Dedifferentiated amniotic fluid mesenchymal stem cell (primary cell): ENCODE data around the gene ARMH1.

ENCODE experiments used
- DNase-seq: peaks from one replicate; pipeline ENCODE4 v3.0.0-alpha.2; 2016; ENCODE audit errors: extremely low spot score

The ARMH1 gene

DNA sequence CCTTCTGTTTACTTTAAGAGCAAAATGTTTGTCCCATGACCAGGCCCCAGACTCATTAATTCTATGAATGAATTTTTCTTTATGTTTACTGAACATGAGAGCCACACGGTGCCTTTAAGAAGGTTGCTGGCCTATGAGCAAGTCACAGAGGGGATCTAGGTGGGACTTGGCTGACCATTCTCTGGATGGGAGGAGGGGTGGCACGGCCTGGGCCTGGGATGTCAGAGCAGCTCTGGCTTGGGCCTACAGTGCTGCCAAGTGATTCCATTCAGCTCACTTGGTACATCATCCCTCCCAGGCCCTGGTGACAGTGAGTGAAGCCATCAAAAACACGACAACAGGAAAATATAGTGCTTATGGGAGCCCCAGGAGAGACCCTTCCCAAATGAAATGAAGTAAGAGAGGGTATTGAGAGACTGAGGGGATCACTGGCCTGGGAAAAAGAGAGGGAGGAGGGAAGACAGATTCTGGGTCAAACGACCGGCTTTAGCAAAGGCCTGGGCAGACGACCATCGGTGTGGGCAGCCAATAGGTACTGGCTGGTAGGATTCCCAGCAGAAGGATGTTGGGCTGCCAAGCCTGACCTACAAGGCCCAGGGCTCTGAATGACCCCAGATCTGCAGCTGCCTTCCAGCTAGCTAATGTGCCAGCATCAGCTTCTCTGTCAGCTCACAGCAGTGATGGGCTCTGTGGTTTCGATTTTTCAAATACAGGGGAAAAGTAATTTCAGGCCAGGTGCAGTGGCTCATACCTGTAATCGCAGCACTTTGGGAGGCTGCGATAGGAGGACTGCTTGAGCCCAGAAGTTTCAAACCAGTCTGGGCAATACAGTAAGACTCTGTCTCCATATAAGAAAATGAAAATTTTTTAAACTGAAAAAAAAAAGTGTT lies 3.5 kb upstream of the ARMH1 start:
- no peak for DNase-seq

- DNase-seq, result no peak
Measured at GRCh38 chr1:44672254-44672955, 2.1 kb upstream of the ARMH1 start.

DNA sequence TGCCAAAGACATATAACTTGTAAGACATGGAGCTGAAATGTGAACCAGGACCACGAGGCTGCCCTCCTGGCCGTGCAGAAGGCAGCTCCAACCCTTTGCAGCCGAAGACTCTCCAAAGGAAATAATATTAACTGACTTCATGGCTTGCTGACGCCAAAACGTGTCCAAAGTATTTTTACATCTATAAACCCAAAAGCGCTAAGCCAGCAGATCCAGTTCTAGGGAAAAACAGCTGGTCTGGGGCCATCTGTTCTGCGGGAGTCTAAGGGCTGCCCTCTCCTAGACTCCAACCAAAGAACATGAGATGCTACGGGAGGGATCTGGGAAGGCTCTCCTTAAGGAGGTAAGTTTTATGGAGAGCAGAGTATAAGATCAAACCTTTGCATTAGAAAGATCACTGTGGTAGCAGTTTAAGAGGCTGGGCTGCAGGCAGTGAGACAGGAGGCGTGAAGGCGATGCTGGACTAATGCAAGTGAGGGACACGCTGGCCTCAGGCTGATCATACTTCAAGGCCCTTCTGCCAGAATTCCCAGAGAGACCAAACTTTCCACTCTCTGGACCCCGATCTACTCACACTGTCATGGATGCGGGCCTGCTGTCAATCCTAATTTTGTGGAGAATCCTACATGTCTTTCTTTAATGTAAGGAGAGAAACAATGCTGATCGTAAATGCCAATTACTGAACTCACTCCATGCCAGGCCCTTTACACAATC lies 1.4 kb upstream of the ARMH1 start:
- DNase-seq, result no peak

DNA sequence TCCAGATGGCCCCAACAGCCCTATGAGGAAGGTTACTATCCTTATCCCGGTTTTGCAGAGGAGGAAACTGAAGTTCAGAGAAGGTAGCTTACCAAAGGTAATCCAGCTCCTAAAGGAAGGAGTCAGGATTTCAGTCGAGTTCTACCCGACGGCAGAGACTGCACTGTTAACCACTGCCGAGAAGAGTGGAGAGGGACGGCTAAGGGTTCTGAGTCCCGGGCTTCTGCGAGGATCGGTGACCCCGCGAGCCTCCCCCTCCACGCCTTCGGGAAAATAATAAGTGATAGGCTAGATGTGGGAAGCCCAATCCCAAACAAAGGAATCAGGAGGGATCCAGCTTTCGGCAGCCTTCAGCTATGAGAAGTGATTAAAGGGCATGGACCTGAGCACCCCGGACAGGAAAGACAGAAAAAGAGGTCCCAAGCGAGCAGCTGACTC lies 820 bp upstream of the ARMH1 start:
- no peak for DNase-seq

DNA sequence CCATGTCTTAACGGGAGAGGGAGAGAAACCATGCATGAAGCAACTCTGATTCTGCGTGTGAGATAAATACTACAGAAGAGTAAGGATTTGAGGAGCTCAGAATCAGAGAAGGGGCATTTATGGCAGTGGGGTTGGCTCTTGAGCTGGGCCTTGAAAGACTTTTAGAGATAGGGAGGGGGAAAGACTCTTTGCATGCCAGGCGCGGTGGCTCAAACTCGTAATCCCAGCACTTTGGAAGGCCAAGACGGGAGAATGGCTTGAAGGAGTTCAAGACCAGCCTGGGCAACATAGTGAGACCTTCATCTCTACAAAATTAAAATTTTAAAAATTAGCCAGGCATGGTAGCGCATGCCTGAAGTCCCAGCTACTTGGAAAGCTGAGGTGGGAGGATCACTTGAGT lies 672 bp downstream of the ARMH1 start:
- DNase-seq, result no peak

DNA sequence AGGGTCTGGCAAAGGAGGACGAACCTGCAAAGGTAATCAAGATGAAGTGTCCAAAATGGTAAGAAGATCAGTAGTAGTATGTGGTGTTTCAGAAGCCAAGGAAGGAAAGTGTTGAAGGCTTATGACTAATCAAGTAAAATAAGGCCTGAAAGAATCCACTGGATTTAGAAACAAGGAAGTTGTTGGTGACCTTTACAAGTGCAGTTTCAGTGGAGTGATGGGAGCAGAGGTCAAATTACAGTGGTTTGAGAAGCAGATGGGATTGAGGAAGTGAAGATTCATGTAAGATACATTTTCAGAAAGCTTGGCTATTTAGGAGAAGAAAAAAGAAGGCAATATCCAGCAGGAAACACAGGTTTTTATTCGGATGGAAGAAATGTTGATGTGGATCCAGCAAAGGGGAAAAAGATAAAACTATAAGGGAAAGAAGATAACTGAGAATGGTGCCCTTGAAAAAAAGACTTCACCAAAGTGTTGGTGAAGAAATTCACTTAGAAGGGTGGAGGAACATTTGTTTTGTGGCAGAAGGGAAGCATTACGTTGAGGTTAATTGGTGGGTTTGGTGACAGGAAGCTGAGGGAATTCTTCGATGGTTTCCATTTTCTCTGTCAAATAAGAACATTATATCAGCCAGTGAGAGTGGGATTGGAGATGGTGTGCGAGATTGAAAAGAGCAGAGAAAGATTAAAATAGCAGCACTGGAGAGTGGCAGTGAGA lies 2.1 kb downstream of the ARMH1 start:
- DNase-seq, result no peak

DNA sequence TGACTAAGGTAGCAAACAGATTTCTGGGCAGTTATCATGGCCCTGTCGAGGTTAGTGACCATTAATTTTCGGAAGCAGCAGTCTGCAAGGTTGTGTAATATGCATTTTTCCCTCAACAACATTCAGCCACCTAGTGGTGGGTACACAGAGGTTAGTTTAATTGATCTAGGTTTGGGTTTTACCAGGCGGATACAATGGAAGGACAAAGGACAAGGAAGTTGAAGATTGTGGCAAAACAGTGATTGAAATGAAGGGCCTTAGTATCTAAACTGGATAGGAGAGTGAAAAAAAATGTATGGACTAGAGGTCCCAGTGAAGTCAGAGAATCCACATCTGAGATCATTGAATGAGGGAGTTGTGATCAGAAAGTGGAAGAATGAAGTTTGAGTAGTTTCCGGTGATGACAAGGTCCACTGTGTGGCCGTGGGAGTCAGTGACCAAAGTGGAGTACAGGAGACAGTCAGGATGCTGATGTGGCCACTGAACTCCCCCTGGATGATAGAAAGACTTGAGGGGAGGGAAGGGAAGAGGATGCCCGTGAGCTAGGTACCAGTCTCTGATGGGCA lies 2.8 kb downstream of the ARMH1 start:
- no peak for DNase-seq

DNA sequence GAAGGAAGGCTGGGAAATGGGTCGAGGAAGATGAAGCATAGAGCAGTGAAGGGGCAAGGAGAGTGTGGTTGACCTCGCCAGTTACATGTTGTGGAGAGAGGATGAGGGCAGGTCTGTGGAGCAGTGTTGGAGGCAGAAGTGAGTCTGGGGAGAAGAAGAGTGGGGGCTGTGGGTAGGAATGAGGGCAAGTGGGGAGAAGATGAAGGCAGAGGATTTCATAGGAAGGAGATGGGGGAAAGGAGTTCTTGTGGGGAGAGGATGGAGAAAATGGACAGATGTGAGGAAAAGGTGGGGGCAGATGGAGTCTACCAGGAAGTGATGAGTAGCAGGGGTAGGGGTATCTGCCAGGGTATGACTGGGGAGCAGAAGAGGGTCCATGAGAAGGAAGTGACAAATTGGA lies 3.6 kb downstream of the ARMH1 start:
- no peak for DNase-seq

- DNase-seq, result no peak
Measured at GRCh38 chr1:44678626-44679025, 4.1 kb downstream of the ARMH1 start.

GRCh38 chr1:44679468-44679867 lies 5.0 kb downstream of the ARMH1 start:
- DNase-seq, result no peak

DNA sequence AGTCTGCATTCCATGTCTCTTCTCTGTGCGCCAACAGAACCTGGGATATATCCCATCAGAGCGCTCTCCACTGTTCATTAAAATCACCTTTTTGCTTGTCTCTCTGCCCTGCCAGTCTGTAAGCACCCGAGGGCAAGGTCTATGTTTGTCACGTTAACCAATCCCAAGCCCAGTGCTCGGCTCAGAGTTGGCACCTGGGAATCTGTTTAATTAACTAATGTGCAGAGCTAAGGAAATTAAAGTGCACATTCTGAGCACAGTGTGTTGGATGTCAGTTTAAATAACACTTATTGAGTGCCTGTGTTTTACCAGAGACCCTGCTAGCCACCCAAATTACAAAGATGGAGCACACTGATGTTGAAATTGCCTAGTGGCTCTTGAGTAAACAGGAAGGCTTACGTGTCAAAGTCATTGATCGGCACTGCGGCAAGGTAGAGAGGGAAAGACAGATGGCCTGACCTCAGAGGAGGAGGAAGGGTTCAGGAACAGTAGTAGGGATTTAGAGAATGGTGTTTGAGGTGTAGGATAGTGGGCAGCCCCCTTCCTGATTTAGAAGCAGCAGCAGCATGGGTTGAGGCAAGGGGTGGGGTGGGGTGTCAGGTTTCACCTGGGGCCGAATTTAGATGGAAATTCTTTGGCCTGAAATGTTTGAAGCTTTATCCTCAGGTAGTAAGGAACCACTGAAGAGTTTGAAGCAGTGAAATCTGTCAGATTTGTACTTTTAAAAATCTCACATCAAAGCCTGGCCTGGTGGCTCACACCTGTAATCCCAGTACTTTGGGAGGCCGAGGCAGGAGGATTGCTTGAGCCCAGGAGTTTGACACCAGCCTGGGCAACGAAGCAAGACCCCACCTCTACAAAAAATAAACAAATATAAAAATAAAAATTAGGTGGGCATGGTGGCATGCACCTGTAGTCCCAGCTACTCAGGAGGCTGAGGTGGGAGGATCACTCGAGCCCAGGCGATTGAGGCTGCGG lies 7.7 kb downstream of the ARMH1 start:
- DNase-seq, result no peak

GRCh38 chr1:44682883-44683265 lies 8.4 kb downstream of the ARMH1 start:
- no peak for DNase-seq

DNA sequence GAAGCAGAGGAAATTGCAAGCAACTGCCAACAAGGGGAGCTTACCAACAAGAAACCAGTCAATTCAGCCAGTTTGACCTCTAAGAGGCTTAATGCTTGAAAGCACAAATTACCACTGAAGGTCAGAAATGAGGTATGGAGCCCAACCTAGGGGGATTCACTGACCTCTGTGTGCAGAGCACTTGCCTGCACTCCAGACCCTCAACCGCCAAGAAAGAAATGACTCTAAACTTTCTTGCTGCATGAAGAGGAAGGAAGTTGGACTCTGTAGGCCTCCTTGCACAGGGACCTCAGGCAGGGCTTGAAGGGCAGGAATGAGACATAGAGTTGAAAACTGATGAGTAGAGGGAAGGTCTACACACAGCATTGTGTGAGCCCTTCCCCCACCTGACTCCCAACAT lies 10.0 kb downstream of the ARMH1 start:
- DNase-seq, result no peak

DNA sequence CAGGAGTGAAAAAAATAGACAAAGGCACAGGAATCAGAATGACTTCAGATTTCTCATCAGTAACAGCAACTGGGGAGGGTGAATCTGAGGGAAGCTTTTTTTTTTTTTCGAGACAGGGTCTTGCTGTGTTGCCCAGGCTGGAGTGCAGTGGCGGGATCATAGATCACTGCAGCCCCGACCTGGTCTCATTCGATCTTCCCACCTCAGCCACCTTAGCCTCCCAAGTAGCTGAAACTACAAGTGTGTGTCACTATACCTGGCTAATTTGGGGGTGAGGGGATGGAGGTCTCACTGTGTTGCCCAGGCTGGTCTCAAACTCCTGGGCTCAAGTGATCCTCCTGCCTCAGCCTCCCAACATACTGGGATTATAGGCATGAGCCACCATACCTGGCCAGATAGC lies 10.7 kb downstream of the ARMH1 start:
- DNase-seq, result no peak

- no peak for DNase-seq
Measured at GRCh38 chr1:44685881-44686280, 11.4 kb downstream of the ARMH1 start.

- no peak for DNase-seq
Measured at GRCh38 chr1:44688760-44689446, 14.4 kb downstream of the ARMH1 start.

GRCh38 chr1:44689447-44689765 lies 14.9 kb downstream of the ARMH1 start:
- DNase-seq, result no peak

GRCh38 chr1:44693159-44693558 lies 18.6 kb downstream of the ARMH1 start:
- DNase-seq, result no peak

- DNase-seq, result no peak
Measured at GRCh38 chr1:44693900-44694299, 19.4 kb downstream of the ARMH1 start.
